Hematopoietic multipotent progenitor cell treated with erythropoietin and hydrocortisone succinate and interleukin-3 and kit ligand, for 4 days (in vitro differentiated cells): ENCODE results near the gene TMEM178B.

ENCODE experiments used
- DNase-seq: peaks from one replicate; pipeline ENCODE4 v3.0.0-alpha.2; 2015

TMEM178B gene

GRCh38 chr7:141436575-141437075, 362.8 kb downstream of the TMEM178B start:
- no peak for DNase-seq

DNA sequence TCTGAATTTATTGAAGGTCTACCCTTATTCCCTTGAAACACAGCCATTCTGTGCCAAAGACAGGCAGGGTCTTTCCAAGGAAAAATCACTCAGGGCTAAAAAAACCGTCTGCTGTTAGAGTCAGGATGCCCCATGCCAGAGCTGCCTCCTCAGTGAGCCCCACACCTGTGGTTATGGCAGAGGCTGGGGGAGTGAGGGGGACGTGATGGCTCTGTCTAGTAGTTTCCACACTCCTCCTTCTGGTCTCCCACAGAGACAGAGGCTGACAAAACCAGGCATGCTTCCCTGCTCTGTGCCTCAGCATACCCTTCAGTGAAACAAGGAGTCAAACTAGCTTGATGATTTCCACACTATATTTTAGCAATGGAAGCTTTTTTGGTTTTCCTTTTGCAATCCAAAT, 365.3 kb downstream of the TMEM178B start:
- no peak for DNase-seq

DNA sequence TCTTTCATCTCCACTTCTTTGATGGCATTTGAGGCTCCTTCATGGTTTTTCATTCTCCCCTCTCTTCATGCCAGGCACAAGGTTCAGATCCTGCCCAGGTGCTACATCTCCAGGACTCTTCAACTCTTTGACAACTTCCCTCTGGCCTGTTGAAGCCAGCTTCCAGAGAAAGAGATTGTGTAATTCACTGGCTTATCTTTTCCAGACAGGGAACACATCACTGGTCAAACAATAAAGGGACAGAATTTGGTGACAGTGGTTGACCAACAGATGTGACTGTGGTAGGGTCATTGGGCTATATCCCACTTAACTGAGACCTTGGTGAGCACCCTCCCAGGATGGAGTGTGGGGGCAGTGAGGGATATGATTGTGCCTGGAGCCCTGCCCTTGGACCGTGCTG, 365.9 kb downstream of the TMEM178B start:
- no peak for DNase-seq

DNA sequence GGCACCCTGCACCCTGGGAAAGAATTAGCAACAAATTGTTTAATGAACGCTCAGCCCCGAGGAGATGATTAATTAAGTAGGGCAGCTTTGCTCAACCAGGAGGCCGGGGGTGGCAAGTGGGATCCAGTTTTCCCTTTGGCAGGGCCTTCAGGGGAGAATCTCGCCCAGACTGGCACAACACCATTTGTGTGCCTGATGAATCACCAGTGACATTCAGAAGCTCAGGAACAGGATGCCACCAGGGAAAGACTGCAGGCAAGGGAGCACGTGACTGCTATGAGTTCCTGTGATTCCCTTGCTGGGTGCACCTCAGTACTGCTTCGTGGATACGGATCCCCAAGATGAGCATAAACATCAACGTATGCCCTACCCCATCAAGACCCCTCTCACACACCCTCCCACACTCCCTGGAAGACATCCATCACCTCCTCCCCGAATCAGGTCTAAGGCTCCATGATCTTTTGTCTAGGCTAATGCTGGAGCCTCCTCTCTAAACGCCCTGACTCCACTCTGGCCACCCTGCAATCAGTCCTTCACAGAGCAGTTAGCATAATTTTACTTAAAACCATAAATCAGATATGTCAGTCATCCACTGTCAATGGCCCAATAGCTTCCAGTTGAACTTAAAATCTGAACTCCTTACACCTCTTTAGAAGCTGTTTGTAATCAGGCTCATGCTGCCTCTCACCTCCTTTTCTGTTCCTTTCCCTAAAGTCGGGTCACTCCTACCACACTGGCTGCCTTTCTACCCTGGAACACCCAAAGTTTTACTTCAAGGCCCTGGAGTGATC, 368.2 kb downstream of the TMEM178B start:
- no peak for DNase-seq

GRCh38 chr7:141442781-141443180, 368.9 kb downstream of the TMEM178B start:
- DNase-seq = no peak

DNA sequence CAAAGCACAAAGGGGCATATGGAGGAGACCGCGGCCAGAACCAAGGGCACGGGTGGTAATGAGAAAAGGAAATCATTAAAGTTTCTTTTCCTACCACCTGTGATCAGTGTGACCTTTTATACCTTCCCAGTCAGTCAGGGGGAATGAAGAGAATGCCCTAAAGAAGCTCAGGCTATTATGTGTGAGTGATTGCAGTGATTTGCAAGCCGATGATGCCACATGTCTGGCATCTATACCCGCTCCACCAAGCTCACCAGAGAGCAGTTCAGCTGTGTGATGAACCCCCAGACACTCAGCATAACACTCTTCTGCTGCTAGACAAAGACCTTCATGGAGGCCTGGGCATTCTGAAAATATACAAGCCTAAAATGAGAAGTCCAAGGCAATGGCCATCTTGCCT, 371.1 kb downstream of the TMEM178B start:
- no peak for DNase-seq

DNA sequence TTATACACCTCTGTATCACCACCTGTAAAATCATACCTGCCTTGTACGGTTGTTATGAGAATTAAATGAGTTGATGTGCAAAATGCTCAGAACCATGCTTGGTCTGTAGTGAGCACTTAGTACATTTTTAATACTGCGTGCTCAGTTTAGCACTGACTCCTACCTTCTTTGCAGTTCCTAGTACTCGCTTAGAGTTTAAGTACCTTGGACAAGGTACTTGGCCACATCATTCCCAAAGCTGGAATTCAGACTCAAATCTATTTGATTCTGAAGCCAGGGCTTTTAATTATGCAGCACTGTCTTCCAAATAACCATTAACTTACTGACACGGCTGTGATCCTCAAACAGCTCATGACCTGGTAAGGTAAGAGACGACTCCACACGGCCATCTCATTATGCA, 377.4 kb downstream of the TMEM178B start:
- DNase-seq = no peak

- DNase-seq = no peak
These were observed 379.0 kb downstream of the TMEM178B start for GRCh38 chr7:141452911-141453310.

DNA sequence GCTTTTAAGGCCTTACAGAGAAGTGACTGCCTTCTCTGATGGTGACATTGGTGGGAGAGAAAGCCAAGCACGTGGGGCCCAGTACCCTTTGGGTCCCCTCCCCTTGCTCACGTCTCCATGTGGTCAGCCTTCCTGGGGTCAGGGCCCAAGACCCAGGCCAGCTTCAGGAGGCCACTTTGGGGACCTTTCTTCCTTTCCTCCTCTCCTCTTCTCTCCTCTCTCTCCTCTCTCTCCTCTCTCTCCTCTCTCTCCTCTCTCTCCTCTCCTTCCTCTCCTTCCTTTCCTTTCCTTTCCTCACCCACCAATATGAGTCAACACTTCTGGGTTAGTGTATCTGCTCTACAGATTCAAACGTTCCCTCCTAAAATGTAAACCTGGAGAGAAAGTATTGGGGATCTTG, 380.5 kb downstream of the TMEM178B start:
- no peak for DNase-seq

- no peak for DNase-seq
These were observed 381.9 kb downstream of the TMEM178B start for GRCh38 chr7:141455723-141456122.

- no peak for DNase-seq
These were observed 382.4 kb downstream of the TMEM178B start for GRCh38 chr7:141456298-141456697.

GRCh38 chr7:141456711-141457110, 382.8 kb downstream of the TMEM178B start:
- no peak for DNase-seq

DNA sequence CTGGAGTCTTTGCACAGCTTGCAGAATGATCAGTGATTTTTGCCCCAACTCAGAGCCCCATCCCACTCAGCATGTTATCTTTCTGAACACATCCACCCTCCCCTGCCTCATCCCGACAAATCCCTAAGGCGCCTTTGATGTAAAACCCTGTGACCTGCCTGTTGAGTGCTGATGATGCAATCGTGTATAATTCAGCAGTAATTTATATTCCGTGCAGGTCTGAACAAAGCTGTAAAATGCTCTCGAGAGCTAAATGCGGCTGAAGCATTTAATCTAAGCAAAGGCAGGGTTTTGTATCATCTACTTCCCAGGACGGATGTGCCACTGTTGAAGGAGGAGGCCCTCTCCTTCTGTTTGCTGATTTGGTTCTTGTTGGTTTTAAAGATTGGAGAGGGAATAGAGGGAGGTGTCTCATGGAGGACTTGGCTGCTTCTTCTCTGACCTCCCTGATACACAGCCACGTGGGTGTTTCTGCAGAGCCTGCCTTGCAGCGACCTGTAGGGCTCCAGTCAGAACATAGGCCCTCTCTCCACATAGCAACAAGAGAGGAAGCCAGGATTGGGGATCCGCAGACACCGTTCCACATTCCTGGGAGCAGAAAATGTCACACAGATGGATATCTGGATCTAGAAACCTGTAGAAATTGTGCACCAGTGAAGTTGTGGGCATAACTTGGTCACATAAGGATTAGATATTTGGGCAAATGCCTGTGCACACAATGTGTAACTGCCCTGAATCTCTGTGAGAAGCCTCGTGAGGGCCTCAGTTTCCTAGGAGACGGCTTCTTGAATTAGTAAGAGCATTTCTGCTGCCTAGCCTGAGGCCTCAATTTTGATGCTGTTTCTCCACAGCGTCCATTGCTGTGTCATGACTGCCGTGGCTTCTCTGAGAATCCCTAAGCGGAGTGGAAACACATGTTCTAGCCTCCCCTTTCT, 387.2 kb downstream of the TMEM178B start:
- no peak for DNase-seq

DNA sequence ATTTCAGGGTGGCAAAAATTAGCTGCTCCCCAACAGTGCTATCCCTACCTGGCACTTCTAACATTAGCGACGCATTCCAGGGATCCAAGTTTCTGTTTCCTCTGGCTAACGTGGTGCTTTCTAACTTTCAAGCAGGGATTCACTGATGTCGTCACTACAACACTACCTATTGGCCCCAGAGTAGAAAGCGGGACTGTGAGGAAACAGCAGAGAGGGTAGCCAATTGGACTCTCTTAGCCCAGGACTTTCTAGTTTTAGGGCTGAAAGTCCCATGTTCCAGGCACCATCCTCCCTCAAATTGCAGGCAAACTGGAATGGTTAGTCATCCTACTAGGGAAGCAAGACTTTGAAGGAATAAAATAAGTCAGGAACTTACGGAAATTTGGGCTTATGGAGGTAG, 388.1 kb downstream of the TMEM178B start:
- DNase-seq = no peak

DNA sequence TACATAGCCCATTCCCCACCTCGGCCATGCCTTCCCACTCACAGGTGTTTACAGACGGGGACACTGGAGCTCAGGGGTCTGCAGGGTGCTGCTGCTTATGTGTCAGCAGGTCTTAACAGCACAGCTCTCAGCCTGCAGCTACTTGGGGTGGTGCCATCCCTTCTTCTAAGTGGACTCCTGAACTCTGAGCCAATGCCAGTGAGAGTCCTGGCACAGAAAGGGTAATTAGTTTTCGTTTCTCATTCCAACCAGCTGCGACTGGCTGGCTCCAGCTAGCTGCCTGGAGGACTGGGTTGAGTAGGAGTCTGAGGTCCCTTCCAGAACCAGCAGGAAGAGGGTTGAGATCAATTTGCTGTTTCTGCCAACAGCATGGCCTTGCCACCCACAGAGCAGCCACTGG, 389.1 kb downstream of the TMEM178B start:
- no peak for DNase-seq

GRCh38 chr7:141463986-141464385, 390.1 kb downstream of the TMEM178B start:
- no peak for DNase-seq

- DNase-seq = no peak
These were observed 390.7 kb downstream of the TMEM178B start for GRCh38 chr7:141464551-141464950.

DNA sequence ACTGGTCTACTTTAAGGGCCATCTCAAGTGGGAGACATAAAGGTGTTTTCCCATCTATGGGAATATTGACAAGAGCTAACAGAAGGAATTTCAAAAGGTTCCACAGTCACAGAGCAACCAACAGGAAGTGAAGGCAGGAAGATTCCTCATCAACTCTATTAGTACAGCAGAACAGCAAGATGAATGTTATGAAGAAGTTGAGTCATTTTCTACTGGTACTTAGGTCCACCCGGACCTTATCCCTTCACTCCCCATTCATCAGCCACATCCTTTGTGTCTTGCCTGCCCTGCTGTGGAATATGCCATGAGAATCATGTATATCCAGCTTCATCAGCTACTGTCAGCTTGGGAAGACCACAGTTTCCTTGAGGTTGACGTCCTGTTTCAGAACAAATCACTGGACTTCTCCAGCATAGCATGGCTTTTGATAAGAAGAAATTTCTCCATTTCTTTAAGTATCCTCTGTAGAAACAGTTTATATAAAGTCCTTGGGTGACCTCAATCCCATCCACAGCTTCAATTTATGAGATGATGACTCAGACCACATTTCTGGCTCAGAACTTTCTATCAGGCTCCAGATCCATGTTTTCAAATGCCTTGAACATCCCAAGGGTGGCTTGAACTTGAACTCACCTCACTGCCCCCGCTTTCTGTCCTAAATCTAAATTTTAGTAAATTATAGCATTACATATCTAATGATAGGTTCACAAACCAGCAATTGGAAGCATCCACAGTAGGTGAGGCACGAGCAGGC, 392.5 kb downstream of the TMEM178B start:
- DNase-seq = no peak

DNA sequence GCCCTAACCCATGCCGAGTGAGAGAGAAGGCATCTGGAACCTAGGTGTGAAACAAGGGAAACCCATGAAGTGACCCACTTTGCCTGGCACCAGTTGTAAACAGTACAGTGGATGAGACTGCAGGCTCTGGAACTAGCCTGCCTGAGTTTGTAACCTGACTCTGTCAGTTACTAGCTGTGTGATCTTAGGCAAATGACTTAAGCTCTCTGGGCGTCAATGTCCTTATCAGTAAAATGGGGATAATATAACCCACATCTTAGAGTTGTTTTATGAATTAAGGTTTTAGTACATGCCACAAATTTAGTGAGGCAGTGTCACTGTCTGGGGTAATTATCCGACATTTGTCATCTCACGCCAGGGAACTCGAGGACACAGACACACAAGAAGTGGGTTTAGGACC, 394.5 kb downstream of the TMEM178B start:
- no peak for DNase-seq

GRCh38 chr7:141475679-141476078, 401.8 kb downstream of the TMEM178B start:
- no peak for DNase-seq

- DNase-seq = no peak
These were observed 404.0 kb downstream of the TMEM178B start for GRCh38 chr7:141477865-141478264.

GRCh38 chr7:141478845-141479244, 405.0 kb downstream of the TMEM178B start:
- DNase-seq = no peak

- no peak for DNase-seq
These were observed 407.1 kb downstream of the TMEM178B start for GRCh38 chr7:141480953-141481352.
